Nephron (organoid): ENCODE results near the gene TMEM41B.
"Not testable (repeated sequence)": the region's sequence is repeated elsewhere in the genome, so short reads cannot be mapped to it uniquely, and the experiment has no call there.

ENCODE experiments used
- H3K27ac Mint-ChIP-seq, 3 experiments: 2 replicates each; pipeline ENCODE4 v1.8.0; 2020; ENCODE audit warnings: mixed read lengths in 3 of 3, mild to moderate bottlenecking in 2 of 3, moderate library complexity in 1 of 3
- H3K27me3 Mint-ChIP-seq: 2 replicates; pipeline ENCODE4 v1.8.0; 2021; ENCODE audit warnings: low read depth, mild to moderate bottlenecking, moderate library complexity, mixed read lengths
- H3K36me3 Mint-ChIP-seq: 2 replicates; pipeline ENCODE4 v1.8.0; 2020; ENCODE audit warnings: low read depth, mixed read lengths
- H3K4me1 Mint-ChIP-seq: 2 replicates; pipeline ENCODE4 v1.8.0; 2020; ENCODE audit warnings: mixed read lengths
- H3K4me3 Mint-ChIP-seq, 3 experiments: 2 replicates each; pipeline ENCODE4 v1.8.0; 2020; ENCODE audit warnings: mild to moderate bottlenecking in 3 of 3, mixed read lengths in 3 of 3, moderate library complexity in 2 of 3
- H3K9me3 Mint-ChIP-seq: 2 replicates; pipeline ENCODE4 v1.8.0; 2020; ENCODE audit warnings: mixed read lengths
- TF ChIP-seq, protein P1 (sequence below), 3 experiments: fragments of 200-600 bp; sonication (generic); IDR thresholded peaks; one replicate each; pipeline ENCODE4 v1.5.0; 2021; ENCODE audit warnings: antibody characterized with exemption in 3 of 3; ENCODE audit not compliant: unreplicated experiment in 3 of 3

The TMEM41B gene

DNA sequence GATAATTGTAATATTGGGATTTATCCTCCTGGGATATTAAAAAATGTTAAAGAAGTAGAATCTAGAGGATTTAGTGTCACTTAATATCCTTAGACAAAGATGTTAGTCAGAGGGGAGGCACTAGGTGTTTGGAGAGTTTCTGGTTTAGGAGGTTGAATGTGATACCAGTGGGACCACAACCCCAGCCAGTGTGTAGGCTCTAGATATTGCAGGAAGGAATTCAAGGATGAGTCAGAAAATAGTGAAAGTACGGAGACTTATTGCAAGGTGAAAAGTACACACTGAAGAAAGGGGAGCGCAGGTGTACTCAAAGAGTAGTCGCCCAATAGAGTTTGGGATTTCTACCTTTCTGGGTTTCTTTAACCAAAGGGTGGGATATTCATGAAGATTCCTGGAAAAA is 5.7 kb upstream of the TMEM41B start:
- Mint-ChIP-seq H3K4me1 (peaks cover 5% of the 10 kb centered on the region), H3K27me3 (peaks cover 8% of the 10 kb centered on the region), H3K4me3 (no peak overlapping the region), H3K36me3 (no peaks in the 10 kb centered on the region), H3K27ac (no peak overlapping the region), H3K9me3 (no peaks in the 10 kb centered on the region)
- TF ChIP-seq, protein P1, sequence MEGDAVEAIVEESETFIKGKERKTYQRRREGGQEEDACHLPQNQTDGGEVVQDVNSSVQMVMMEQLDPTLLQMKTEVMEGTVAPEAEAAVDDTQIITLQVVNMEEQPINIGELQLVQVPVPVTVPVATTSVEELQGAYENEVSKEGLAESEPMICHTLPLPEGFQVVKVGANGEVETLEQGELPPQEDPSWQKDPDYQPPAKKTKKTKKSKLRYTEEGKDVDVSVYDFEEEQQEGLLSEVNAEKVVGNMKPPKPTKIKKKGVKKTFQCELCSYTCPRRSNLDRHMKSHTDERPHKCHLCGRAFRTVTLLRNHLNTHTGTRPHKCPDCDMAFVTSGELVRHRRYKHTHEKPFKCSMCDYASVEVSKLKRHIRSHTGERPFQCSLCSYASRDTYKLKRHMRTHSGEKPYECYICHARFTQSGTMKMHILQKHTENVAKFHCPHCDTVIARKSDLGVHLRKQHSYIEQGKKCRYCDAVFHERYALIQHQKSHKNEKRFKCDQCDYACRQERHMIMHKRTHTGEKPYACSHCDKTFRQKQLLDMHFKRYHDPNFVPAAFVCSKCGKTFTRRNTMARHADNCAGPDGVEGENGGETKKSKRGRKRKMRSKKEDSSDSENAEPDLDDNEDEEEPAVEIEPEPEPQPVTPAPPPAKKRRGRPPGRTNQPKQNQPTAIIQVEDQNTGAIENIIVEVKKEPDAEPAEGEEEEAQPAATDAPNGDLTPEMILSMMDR (IDR thresholded peaks at IDR 0.05; ENCODE audit: unreplicated experiment in 3 of 3) = no peak

DNA sequence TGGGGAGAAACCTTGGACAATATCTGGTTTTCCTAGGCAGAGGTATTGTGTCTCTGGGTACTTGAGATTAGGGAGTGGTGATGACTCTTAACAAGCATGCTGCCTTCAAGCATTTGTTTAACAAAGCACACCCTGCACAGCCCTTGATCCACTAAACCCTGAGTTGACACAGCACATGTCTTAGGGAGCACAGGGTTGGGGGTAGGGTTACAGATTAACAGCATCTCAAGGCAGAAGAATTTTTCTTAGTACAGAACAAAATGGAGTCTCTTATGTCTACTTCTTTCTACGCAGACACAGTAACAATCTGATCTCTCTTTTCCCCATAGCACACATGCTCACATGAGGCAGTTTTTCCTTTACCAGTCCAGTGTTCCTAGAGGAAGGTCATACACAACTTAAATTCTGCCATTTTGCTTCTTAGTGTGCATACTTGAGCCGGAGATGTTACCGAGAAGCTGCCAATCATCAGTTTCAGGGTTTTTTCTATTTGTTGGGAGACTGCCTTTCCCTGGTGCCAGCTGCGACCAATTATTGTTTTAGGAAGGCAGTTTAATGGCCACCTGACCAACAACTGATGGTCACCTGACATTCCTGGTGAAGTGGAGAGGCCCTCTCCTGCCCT is 5.1 kb upstream of the TMEM41B start:
- H3K36me3 Mint-ChIP-seq, H3K9me3 Mint-ChIP-seq, H3K4me3 Mint-ChIP-seq, H3K27me3 Mint-ChIP-seq, H3K4me1 Mint-ChIP-seq: not testable (repeated sequence)
- peak overlapping the region in 1 of 3 experiments; percentile 16 for H3K27ac Mint-ChIP-seq

- H3K27me3 Mint-ChIP-seq, H3K4me3 Mint-ChIP-seq, H3K4me1 Mint-ChIP-seq, H3K9me3 Mint-ChIP-seq, H3K36me3 Mint-ChIP-seq: not testable (repeated sequence)
- peak overlapping the region in 1 of 3 experiments; percentile 37 for H3K27ac Mint-ChIP-seq
Measured at GRCh38 chr11:9318442-9319376, 4.3 kb upstream of the TMEM41B start.

DNA sequence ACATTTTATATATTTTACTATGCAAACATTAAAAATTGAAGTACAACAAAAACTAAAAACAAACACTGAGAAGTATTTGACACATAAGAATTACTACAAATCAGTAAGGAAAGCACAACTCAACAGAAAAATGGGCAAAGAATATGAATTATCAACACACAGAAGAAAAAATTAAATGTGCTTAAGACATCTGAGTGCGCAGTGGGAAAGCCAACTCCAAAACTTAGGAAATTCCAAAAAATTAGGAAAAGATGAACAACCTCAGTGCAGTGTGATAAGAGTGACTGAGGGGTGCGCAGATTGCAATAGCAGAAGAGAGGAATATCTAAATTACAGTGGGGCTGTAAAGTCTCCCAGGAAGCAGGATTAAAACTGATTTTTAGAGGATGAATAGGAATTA is 1.9 kb upstream of the TMEM41B start:
- Mint-ChIP-seq H3K27ac (no peak overlapping the region), H3K27me3 (peaks cover 8% of the 10 kb centered on the region), H3K4me3 (no peak overlapping the region), H3K9me3 (no peaks in the 10 kb centered on the region), H3K4me1 (peaks cover 25% of the 10 kb centered on the region), H3K36me3 (peaks cover 7% of the 10 kb centered on the region)
- TF ChIP-seq, protein P1 (IDR thresholded peaks at IDR 0.05; ENCODE audit: unreplicated experiment in 3 of 3) = no peak

GRCh38 chr11:9315078-9315688 is 790 bp upstream of the TMEM41B start:
- H3K27ac Mint-ChIP-seq = peak overlapping the region; percentile 95 to 99 (median 99)
- TF ChIP-seq, protein P1 (IDR thresholded peaks at IDR 0.05; ENCODE audit: unreplicated experiment in 3 of 3) = no peak
- peaks cover 13% of the 10 kb centered on the region for H3K36me3 Mint-ChIP-seq
- H3K9me3 Mint-ChIP-seq = no peaks in the 10 kb centered on the region
- peaks cover 8% of the 10 kb centered on the region for H3K27me3 Mint-ChIP-seq
- peak overlapping the region; percentile 95 to 100 (median 99) for H3K4me3 Mint-ChIP-seq
- peaks cover 25% of the 10 kb centered on the region for H3K4me1 Mint-ChIP-seq

- H3K9me3 Mint-ChIP-seq = no peaks in the 10 kb centered on the region
Measured at GRCh38 chr11:9313648-9314290, 624 bp downstream of the TMEM41B start.

More at GRCh38 chr11:9313648-9314290, 624 bp downstream of the TMEM41B start:
- H3K27ac Mint-ChIP-seq = peak overlapping the region; percentile 95 to 99 (median 99)
- TF ChIP-seq, protein P1 (IDR thresholded peaks at IDR 0.05; ENCODE audit: unreplicated experiment in 3 of 3) = no peak
- H3K4me3 Mint-ChIP-seq = peak overlapping the region; percentile 95 to 100 (median 99)
- H3K4me1 Mint-ChIP-seq = peaks cover 20% of the 10 kb centered on the region
- H3K36me3 Mint-ChIP-seq = peaks cover 18% of the 10 kb centered on the region
- peaks cover 3% of the 10 kb centered on the region for H3K27me3 Mint-ChIP-seq
